Measurements from ENCODE around the gene GSC. TPM values are rescaled to one million over a fixed set of nuclear protein-coding genes. Genes with fewer than 3 reads are reported as not detected.

Gene GSC
- total and polyA plus RNA-seq, 2 donors (not counting 1 experiment from before 2014, with no cell fraction given), result not detected

GRCh38 chr14:94780536-94781399, 10.9 kb upstream of the GSC start:
- intact Hi-C loops (cut with micrococcal nuclease), result no loop called here
- WGBS (ENCODE audit: insufficient coverage), result 69% methylated on average over 8 of the region's 8 CpGs
- no peak for ATAC-seq (ENCODE audit: low read depth)
- Histone ChIP-seq H3K27me3 (replicated peaks in 1 of 4; ENCODE audit: control extremely low read depth in 1 of 4, control insufficient read depth in 3 of 4, insufficient read depth in 4 of 4, low read length in 3 of 4) (peaks cover 0 to 25% (median 16%) of the 10 kb centered on the region in 4 experiments), H3K4me2 (replicated peaks; ENCODE audit: low read depth, low read length, poor library complexity, severe bottlenecking) (no peak overlapping the region), H4K20me1 (ENCODE audit: control insufficient read depth, insufficient read depth, low read length, poor library complexity, severe bottlenecking) (no peaks in the 10 kb centered on the region), H3K4me3 (ENCODE audit: control extremely low read depth in 1 of 5, extremely low read depth in 1 of 5, insufficient read depth in 1 of 5, low read depth in 2 of 5, low read length in 4 of 5) (no peak overlapping the region), H3K4me1 (ENCODE audit: control insufficient read depth in 2 of 2, insufficient read depth in 2 of 2, low read length in 2 of 2) (no peaks in the 10 kb centered on the region), H3K27ac (ENCODE audit: low read length in 2 of 2) (no peak overlapping the region), H3K9me3 (ENCODE audit: control extremely low read depth in 1 of 3, control insufficient read depth in 2 of 3, insufficient read depth in 1 of 3, low read length in 2 of 3) (peaks cover 0 to 6% (median 0%) of the 10 kb centered on the region in 3 donors), H3K79me2 (ENCODE audit: control insufficient read depth, insufficient read depth, low read length) (no peaks in the 10 kb centered on the region), H3K9ac (ENCODE audit: low read length) (no peak overlapping the region), H2AFZ (ENCODE audit: insufficient read depth, low read depth, low read length, poor library complexity, severe bottlenecking) (no peak overlapping the region), H3K36me3 (replicated peaks in 1 of 2; ENCODE audit: control extremely low read depth in 1 of 2, control insufficient read depth in 1 of 2, extremely low read depth in 1 of 2, insufficient read depth in 2 of 2, low read length in 1 of 2) (no peaks in the 10 kb centered on the region)
- no peak for DNase-seq
- ChIA-PET POLR2A (no interaction called here), CTCF (no interaction called here)
- Mint-ChIP-seq H3K27ac (no peak overlapping the region), H3K9me3 (ENCODE audit: insufficient read depth) (no peaks in the 10 kb centered on the region), H3K4me3 (no peak overlapping the region), H3K4me1 (no peaks in the 10 kb centered on the region), H3K27me3 (peaks cover 41% of the 10 kb centered on the region)
- no peak for TF ChIP-seq EZH2 (IDR thresholded peaks at IDR 0.05; ENCODE audit: borderline replicate concordance, insufficient read depth, low read depth, low read length, poor library complexity, severe bottlenecking)
- TF ChIP-seq, protein P1, sequence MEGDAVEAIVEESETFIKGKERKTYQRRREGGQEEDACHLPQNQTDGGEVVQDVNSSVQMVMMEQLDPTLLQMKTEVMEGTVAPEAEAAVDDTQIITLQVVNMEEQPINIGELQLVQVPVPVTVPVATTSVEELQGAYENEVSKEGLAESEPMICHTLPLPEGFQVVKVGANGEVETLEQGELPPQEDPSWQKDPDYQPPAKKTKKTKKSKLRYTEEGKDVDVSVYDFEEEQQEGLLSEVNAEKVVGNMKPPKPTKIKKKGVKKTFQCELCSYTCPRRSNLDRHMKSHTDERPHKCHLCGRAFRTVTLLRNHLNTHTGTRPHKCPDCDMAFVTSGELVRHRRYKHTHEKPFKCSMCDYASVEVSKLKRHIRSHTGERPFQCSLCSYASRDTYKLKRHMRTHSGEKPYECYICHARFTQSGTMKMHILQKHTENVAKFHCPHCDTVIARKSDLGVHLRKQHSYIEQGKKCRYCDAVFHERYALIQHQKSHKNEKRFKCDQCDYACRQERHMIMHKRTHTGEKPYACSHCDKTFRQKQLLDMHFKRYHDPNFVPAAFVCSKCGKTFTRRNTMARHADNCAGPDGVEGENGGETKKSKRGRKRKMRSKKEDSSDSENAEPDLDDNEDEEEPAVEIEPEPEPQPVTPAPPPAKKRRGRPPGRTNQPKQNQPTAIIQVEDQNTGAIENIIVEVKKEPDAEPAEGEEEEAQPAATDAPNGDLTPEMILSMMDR (IDR thresholded peaks at IDR 0.05), result no peak

- intact Hi-C loops (cut with micrococcal nuclease), result no loop called here
- no peak overlapping the region for H3K4me3 ChIP-seq (ENCODE audit: control extremely low read depth in 1 of 5, extremely low read depth in 1 of 5, insufficient read depth in 1 of 5, low read depth in 2 of 5, low read length in 4 of 5)
- no peaks in the 10 kb centered on the region for H3K36me3 ChIP-seq (replicated peaks in 1 of 2; ENCODE audit: control extremely low read depth in 1 of 2, control insufficient read depth in 1 of 2, extremely low read depth in 1 of 2, insufficient read depth in 2 of 2, low read length in 1 of 2)
- ChIA-PET POLR2A (no interaction called here), CTCF (no interaction called here)
- ATAC-seq (ENCODE audit: low read depth), result no peak
- no peak overlapping the region for H3K27ac ChIP-seq (ENCODE audit: low read length in 2 of 2)
- TF ChIP-seq EZH2 (IDR thresholded peaks at IDR 0.05; ENCODE audit: borderline replicate concordance, insufficient read depth, low read depth, low read length, poor library complexity, severe bottlenecking), result no peak
- TF ChIP-seq, protein P1 (IDR thresholded peaks at IDR 0.05), result no peak
- Mint-ChIP-seq H3K4me3 (no peak overlapping the region), H3K27ac (no peak overlapping the region), H3K27me3 (peaks cover 50% of the 10 kb centered on the region), H3K9me3 (ENCODE audit: insufficient read depth) (no peaks in the 10 kb centered on the region), H3K4me1 (no peaks in the 10 kb centered on the region)
- H3K9ac ChIP-seq (ENCODE audit: low read length), result no peak overlapping the region
- no peak overlapping the region for H2AFZ ChIP-seq (ENCODE audit: insufficient read depth, low read depth, low read length, poor library complexity, severe bottlenecking)
- no peaks in the 10 kb centered on the region for H4K20me1 ChIP-seq (ENCODE audit: control insufficient read depth, insufficient read depth, low read length, poor library complexity, severe bottlenecking)
- H3K27me3 ChIP-seq (replicated peaks in 1 of 4; ENCODE audit: control extremely low read depth in 1 of 4, control insufficient read depth in 3 of 4, insufficient read depth in 4 of 4, low read length in 3 of 4), result peaks cover 0 to 36% (median 23%) of the 10 kb centered on the region in 4 experiments
- DNase-seq, result no peak
- peaks cover 0 to 6% (median 0%) of the 10 kb centered on the region in 3 donors for H3K9me3 ChIP-seq (ENCODE audit: control extremely low read depth in 1 of 3, control insufficient read depth in 2 of 3, insufficient read depth in 1 of 3, low read length in 2 of 3)
- H3K4me2 ChIP-seq (replicated peaks; ENCODE audit: low read depth, low read length, poor library complexity, severe bottlenecking), result no peak overlapping the region
- H3K79me2 ChIP-seq (ENCODE audit: control insufficient read depth, insufficient read depth, low read length), result no peaks in the 10 kb centered on the region
- H3K4me1 ChIP-seq (ENCODE audit: control insufficient read depth in 2 of 2, insufficient read depth in 2 of 2, low read length in 2 of 2), result no peaks in the 10 kb centered on the region
- no CpG with 5 or more reads among the region's 5 CpGs for WGBS (ENCODE audit: insufficient coverage)
Measured at GRCh38 chr14:94779713-94780112, 9.8 kb upstream of the GSC start.

Measured in B cell (primary cell).